AG04450 (cell line): ENCODE measurements around the gene SLC39A11. TPM values are rescaled to one million over a fixed set of nuclear protein-coding genes. Genes with fewer than 3 reads are reported as not detected.

ENCODE experiments used
- CTCF ChIA-PET: fragments of 300-600, 350-600 bp; formaldehyde crosslinking; extraction: SDS; loops from one replicate; lab custom pipeline; 2022; ENCODE audit warnings: antibody characterized with exemption, inconsistent platforms; lab: Charles Lee
- POLR2A ChIA-PET: fragments of 350-600 bp; formaldehyde crosslinking; extraction: SDS; loops from one replicate; lab custom pipeline; 2021; ENCODE audit warnings: antibody characterized with exemption, inconsistent platforms; lab: Yijun Ruan, JAX
- DNase-seq: peaks from one replicate; pipeline ENCODE4 v3.0.0-alpha.2; 2011; ENCODE audit warnings: low read depth, low spot score
- H3K27ac ChIP-seq: one replicate; pipeline ENCODE4 v1.5.1; 2012; ENCODE audit warnings: low read depth, low read length, control low read depth
- H3K27me3 ChIP-seq: one replicate; pipeline ENCODE4 v1.6.0; 2012; ENCODE audit warnings: low read length; ENCODE audit not compliant: control insufficient read depth, insufficient read depth
- H3K4me3 ChIP-seq: 2 replicates; pipeline ENCODE4 v1.5.1; 2011; ENCODE audit warnings: mild to moderate bottlenecking, low read depth, low read length, control low read depth
- H3K9me3 ChIP-seq: 2 replicates; pipeline ENCODE4 v1.5.1; 2012; ENCODE audit warnings: low read length; ENCODE audit not compliant: control insufficient read depth, insufficient read depth
- polyA plus RNA-seq: library from polyadenylated mRNA; depleted of rRNA; stranded (reverse); fragments of >200 nt; gene quantifications from 2 replicates; pipeline ENCODE4 v1.2.3, GENCODE V29; 2011
- TF ChIP-seq, protein P1 (sequence below): IDR thresholded peaks from 2 replicates; pipeline ENCODE4 v1.5.1; 2011; ENCODE audit warnings: low read depth, low read length, control low read depth, inconsistent platforms

Gene SLC39A11
- polyA plus RNA-seq, 1 experiment: 18.0 TPM

DNA sequence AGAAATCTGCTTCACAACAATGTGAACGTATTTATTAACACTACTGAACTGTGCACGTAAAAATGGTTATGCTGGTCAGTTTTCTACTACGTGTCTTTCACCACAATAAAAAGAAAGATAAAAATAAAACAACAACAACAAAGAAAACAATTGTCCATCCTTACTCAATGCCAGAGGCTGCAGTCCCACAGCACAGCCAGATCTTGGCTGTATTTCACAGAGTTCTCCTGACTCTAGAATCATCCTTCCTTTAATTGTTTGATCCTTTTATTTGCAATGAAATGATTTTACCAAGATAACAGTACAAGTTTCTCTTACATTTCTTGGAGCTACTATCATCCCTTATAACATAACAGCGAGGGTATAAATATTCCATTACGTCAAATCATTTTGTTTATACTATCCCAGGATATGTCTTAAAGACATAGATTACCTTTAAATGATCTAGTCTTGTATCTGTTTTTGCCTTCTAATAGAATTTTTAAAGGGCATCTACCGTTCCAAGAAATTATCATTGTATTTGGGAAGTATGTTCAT lies 103.3 kb downstream of the SLC39A11 start:
- POLR2A ChIA-PET: interaction anchor here (0.7 kb wide), 1 partner anchor 40 kb away, joined by 3 read pairs; no protein-coding TSS in a partner anchor
- CTCF ChIA-PET: interaction anchor here (1.0 kb wide), 1 partner anchor 11 kb away, joined by 4 read pairs; no protein-coding TSS in a partner anchor
- no peak overlapping the region for H3K27ac ChIP-seq
- peak; percentile 11 for DNase-seq
- H3K27me3 ChIP-seq: no peaks in the 10 kb centered on the region
- TF ChIP-seq, protein P1, sequence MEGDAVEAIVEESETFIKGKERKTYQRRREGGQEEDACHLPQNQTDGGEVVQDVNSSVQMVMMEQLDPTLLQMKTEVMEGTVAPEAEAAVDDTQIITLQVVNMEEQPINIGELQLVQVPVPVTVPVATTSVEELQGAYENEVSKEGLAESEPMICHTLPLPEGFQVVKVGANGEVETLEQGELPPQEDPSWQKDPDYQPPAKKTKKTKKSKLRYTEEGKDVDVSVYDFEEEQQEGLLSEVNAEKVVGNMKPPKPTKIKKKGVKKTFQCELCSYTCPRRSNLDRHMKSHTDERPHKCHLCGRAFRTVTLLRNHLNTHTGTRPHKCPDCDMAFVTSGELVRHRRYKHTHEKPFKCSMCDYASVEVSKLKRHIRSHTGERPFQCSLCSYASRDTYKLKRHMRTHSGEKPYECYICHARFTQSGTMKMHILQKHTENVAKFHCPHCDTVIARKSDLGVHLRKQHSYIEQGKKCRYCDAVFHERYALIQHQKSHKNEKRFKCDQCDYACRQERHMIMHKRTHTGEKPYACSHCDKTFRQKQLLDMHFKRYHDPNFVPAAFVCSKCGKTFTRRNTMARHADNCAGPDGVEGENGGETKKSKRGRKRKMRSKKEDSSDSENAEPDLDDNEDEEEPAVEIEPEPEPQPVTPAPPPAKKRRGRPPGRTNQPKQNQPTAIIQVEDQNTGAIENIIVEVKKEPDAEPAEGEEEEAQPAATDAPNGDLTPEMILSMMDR: no peak
- no peaks in the 10 kb centered on the region for H3K9me3 ChIP-seq
- no peak overlapping the region for H3K4me3 ChIP-seq

DNA sequence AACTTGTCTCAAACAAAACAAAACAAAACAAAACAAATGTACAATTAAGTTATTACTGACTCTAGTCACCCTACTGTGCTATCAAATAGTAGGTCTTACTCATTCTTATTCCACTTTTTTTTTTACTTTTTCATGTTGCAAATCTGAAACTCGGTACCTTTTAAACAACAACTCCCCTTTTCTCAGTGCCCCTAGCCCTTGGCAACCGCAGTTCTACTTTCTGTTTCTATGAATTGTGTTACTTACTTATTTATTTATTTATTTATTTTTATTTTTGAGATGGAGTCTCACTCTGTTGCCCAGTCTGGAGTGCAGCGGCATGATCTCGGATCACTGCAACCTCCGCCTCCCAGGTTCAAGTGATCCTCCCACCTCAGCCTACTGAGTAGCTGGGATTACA lies 104.0 kb downstream of the SLC39A11 start:
- H3K4me3 ChIP-seq: no peak overlapping the region
- H3K27ac ChIP-seq: no peak overlapping the region
- CTCF ChIA-PET: no interaction called here
- no peak for DNase-seq
- POLR2A ChIA-PET: no interaction called here
- H3K9me3 ChIP-seq: no peaks in the 10 kb centered on the region
- TF ChIP-seq, protein P1: no peak
- H3K27me3 ChIP-seq: no peaks in the 10 kb centered on the region

DNA sequence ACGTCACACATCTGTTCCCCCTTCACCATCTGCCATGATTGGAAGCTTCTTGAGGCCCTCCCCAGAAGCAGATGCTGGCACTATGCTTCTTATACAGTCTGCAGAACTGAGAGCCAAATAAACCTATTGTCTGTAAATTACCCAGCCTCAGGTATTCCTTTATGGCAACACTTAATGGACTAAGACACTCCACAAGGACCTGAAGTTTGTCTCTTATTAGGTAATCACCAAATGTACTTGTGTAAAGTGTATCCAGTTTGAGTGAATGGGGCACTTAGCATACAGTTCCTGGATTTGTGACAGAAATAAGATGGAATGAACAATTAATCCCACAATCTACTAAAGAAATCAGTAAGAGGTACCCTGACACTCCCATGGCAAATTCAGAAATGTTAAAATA lies 105.3 kb downstream of the SLC39A11 start:
- TF ChIP-seq, protein P1: no peak
- no peak for DNase-seq
- Histone ChIP-seq H3K27me3 (no peaks in the 10 kb centered on the region), H3K4me3 (no peak overlapping the region), H3K27ac (no peak overlapping the region), H3K9me3 (no peaks in the 10 kb centered on the region)
- POLR2A ChIA-PET: no interaction called here
- CTCF ChIA-PET: interaction anchor here (1.0 to 3.6 kb wide), 10 partner anchors 11 to 261 kb away, joined by 3 to 52 read pairs (median 16); partner anchors contain the start of gene SLC39A11

DNA sequence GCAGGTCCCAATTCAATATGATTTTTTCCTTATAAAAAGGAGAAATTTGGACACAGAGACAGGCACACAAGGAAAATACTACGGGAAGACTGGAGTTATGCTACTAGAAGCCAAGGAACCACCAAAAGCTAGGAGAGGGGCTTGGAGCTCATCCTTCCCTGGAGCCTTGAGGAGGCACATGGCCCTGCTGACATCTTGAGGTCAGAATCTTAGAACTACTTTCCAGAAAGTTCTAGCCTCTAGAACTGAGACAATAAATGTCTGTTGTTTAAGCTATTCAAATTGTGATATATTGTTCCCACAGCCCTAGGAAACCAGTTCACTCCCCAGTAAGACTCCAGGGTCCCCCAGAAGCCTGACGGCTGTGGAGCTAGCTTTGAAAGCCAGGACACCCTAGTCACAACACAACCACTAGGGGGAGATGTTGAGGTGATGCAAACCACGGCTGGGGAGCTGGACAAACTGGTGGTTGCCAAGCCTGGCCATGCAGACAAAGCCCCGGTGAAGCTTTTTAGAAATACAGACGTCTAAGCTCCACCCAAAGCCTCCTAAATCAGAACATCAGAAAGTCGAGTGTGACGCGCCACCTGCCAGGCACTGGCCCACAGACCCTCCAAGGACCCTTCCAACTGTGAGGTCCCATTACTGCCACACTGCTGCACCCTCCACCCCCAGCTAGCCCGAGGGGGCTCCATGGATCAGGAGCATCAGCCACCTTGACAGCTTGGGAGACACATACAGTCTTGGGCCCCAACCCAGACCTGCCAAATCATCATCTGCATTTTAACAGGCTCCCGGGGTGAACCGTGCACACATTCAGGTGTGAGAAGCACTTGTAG lies 106.4 kb downstream of the SLC39A11 start:
- no peaks in the 10 kb centered on the region for H3K9me3 ChIP-seq
- peak; percentile 56 for DNase-seq
- TF ChIP-seq, protein P1: peak; percentile 91
- H3K27ac ChIP-seq: no peak overlapping the region
- H3K4me3 ChIP-seq: no peak overlapping the region
- no peaks in the 10 kb centered on the region for H3K27me3 ChIP-seq
- ChIA-PET POLR2A (interaction anchor here (0.5 to 1.1 kb wide), 2 partner anchors 125 to 247 kb away, joined by 3 to 7 read pairs; no protein-coding TSS in a partner anchor), CTCF (interaction anchor here (0.5 to 3.6 kb wide), 59 partner anchors 10 to 429 kb away, joined by 3 to 52 read pairs (median 5); partner anchors contain the start of genes COG1 and SLC39A11)
